ENCODE results near the gene POFUT2. TPM values are rescaled to one million over a fixed set of nuclear protein-coding genes. Genes with fewer than 3 reads are reported as not detected.
"Not testable (repeated sequence)": the region's sequence is repeated elsewhere in the genome, so short reads cannot be mapped to it uniquely, and the experiment has no call there.

Gene POFUT2
- total RNA-seq, 4 donors from 2014 or later: 17.5 to 48.9 (median 19.8) TPM

GRCh38 chr21:45309069-45309986, 21.6 kb upstream of the POFUT2 start:
- TF ChIP-seq CTCF (IDR thresholded peaks at IDR 0.05): peak in 1 of 3 donors; percentile 9

GRCh38 chr21:45308194-45309068, 20.7 kb upstream of the POFUT2 start:
- ATAC-seq (ENCODE audit: low FRiP score): peak; percentile 9
- no peak for DNase-seq (ENCODE audit: low spot score)
- TF ChIP-seq CTCF (IDR thresholded peaks at IDR 0.05): no peak

More at GRCh38 chr21:45309069-45309986, 21.6 kb upstream of the POFUT2 start:
- ATAC-seq (ENCODE audit: low FRiP score) (peak; percentile 72), DNase-seq (ENCODE audit: low spot score) (no peak)

GRCh38 chr21:45307597-45308158, 20.0 kb upstream of the POFUT2 start:
- not testable (repeated sequence) for DNase-seq (ENCODE audit: low spot score); ATAC-seq (ENCODE audit: low FRiP score)

GRCh38 chr21:45306832-45307571, 19.3 kb upstream of the POFUT2 start:
- DNase-seq (ENCODE audit: low spot score) (no peak), ATAC-seq (ENCODE audit: low FRiP score) (peak; percentile 40)
- no peak for TF ChIP-seq CTCF (IDR thresholded peaks at IDR 0.05)

- ATAC-seq (ENCODE audit: low FRiP score) (no peak), DNase-seq (ENCODE audit: low spot score) (no peak)
- no peak for TF ChIP-seq CTCF (IDR thresholded peaks at IDR 0.05)
Measured at GRCh38 chr21:45306453-45306831, 18.7 kb upstream of the POFUT2 start.

GRCh38 chr21:45305836-45306235, 18.1 kb upstream of the POFUT2 start:
- TF ChIP-seq CTCF (IDR thresholded peaks at IDR 0.05): no peak
- DNase-seq (ENCODE audit: low spot score) (no peak), ATAC-seq (ENCODE audit: low FRiP score) (no peak)
